Osteoblast (primary cell): ENCODE results near the gene IBA57. TPM values are rescaled to one million over a fixed set of nuclear protein-coding genes. Genes with fewer than 3 reads are reported as not detected.

ENCODE experiments used
- DNase-seq: peaks from one replicate; pipeline ENCODE4 v3.0.0; 2011; ENCODE audit warnings: low spot score, mixed read lengths; ENCODE audit not compliant: insufficient read length; ENCODE audit errors: missing footprints
- H2AFZ ChIP-seq: 2 replicates; pipeline ENCODE4 v1.6.0; 2011; ENCODE audit warnings: mild to moderate bottlenecking, low read length
- H3K27ac ChIP-seq: 2 replicates; pipeline ENCODE4 v1.5.1; 2011; ENCODE audit warnings: mild to moderate bottlenecking, low read depth, low read length, moderate library complexity
- H3K27me3 ChIP-seq: 2 replicates; pipeline ENCODE4 v1.6.0; 2012; ENCODE audit warnings: mild to moderate bottlenecking, control low read depth, inconsistent platforms, low read length, moderate library complexity; ENCODE audit not compliant: insufficient read depth
- H3K36me3 ChIP-seq: 2 replicates; pipeline ENCODE4 v1.5.1; 2011; ENCODE audit warnings: mild to moderate bottlenecking, low read length, control low read depth, moderate library complexity; ENCODE audit not compliant: insufficient read depth
- H3K4me1 ChIP-seq: 2 replicates; pipeline ENCODE4 v1.5.1; 2011; ENCODE audit warnings: mild to moderate bottlenecking, low read length, control low read depth, moderate library complexity; ENCODE audit not compliant: insufficient read depth
- H3K4me2 ChIP-seq: 2 replicates; pipeline ENCODE4 v1.6.0; 2011; ENCODE audit warnings: mild to moderate bottlenecking, low read length; ENCODE audit not compliant: insufficient read depth
- H3K4me3 ChIP-seq: fragments of 200-600 bp; sonication (generic); 3 replicates; pipeline ENCODE4 v1.5.1; 2012; ENCODE audit warnings: mild to moderate bottlenecking, low read length, inconsistent platforms; ENCODE audit not compliant: insufficient read depth
- H3K79me2 ChIP-seq: 2 replicates; pipeline ENCODE4 v1.6.0; 2012; ENCODE audit warnings: mild to moderate bottlenecking, low read length, control low read depth, inconsistent platforms; ENCODE audit not compliant: insufficient read depth
- H3K9me3 ChIP-seq: 2 replicates; pipeline ENCODE4 v1.5.1; 2011; ENCODE audit warnings: low read depth, low read length, control low read depth
- H4K20me1 ChIP-seq: 2 replicates; pipeline ENCODE4 v1.6.0; 2012; ENCODE audit warnings: mild to moderate bottlenecking, low read length, control low read depth; ENCODE audit not compliant: insufficient read depth
- total RNA-seq: library from RNA; depleted of rRNA; stranded (reverse); fragments of >200 nt; gene quantifications from 2 replicates; pipeline ENCODE4 v1.2.3, GENCODE V29; 2012
- TF ChIP-seq, protein P1 (sequence below): IDR thresholded peaks from 2 replicates; pipeline ENCODE4 v1.5.1; 2011; ENCODE audit warnings: mild to moderate bottlenecking, low read depth, low read length, moderate library complexity; ENCODE audit errors: extremely low read depth

The IBA57 gene
- total RNA-seq, 1 donor, result 4.7 TPM

DNA sequence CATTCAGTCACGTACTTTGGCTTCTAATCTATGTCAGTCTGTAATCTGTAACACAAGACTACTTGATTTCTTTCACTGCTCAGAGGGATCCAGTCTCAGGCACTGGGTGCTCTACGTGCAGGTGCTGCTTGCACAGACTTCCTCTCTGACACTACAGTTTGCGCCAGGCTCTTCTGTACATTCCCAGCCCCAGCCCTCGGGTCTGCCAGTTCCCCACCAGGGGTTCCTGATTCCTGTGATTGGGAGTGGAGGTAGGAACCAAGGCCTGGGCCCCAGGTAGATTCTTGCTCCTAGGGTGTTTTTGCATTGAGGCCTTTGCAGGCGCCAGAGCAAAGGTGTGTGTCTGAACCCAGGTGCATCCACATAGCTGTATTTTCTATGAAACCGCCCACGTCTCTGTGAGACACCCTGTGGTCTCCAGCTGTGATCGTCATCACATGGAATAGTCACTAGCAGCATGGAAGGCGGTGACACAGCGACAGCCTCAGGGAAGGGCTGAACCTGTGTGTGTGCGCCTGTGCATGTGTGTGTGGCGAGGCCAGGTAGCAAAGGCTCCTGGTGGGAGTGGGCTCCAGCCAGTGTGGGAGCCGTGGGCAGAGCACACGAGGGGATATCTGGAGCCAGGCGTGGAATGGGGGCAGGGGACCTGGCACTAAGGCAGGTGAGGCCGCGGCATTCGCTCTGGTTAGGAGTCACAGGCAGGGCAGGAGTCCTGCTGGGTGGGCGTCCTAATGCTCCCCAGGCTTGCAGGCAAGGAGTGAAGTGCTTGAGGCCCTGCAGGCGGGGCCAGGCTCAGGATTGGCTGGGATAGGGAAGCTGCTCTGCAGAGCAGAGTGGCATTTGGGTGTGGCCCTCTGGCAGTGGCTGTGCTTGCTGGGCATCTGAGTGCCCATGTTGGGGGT, 10.7 kb upstream of the IBA57 start:
- Histone ChIP-seq H3K4me1 (peaks cover 17% of the 10 kb centered on the region), H3K36me3 (no peaks in the 10 kb centered on the region), H4K20me1 (peaks cover 41% of the 10 kb centered on the region), H3K27me3 (peaks cover 13% of the 10 kb centered on the region), H3K27ac (no peak overlapping the region), H3K9me3 (no peaks in the 10 kb centered on the region), H3K79me2 (peaks cover 10% of the 10 kb centered on the region), H2AFZ (no peak overlapping the region), H3K4me3 (no peak overlapping the region), H3K4me2 (no peak overlapping the region)
- TF ChIP-seq, protein P1, sequence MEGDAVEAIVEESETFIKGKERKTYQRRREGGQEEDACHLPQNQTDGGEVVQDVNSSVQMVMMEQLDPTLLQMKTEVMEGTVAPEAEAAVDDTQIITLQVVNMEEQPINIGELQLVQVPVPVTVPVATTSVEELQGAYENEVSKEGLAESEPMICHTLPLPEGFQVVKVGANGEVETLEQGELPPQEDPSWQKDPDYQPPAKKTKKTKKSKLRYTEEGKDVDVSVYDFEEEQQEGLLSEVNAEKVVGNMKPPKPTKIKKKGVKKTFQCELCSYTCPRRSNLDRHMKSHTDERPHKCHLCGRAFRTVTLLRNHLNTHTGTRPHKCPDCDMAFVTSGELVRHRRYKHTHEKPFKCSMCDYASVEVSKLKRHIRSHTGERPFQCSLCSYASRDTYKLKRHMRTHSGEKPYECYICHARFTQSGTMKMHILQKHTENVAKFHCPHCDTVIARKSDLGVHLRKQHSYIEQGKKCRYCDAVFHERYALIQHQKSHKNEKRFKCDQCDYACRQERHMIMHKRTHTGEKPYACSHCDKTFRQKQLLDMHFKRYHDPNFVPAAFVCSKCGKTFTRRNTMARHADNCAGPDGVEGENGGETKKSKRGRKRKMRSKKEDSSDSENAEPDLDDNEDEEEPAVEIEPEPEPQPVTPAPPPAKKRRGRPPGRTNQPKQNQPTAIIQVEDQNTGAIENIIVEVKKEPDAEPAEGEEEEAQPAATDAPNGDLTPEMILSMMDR, result no peak
- DNase-seq, result peak; percentile 74

DNA sequence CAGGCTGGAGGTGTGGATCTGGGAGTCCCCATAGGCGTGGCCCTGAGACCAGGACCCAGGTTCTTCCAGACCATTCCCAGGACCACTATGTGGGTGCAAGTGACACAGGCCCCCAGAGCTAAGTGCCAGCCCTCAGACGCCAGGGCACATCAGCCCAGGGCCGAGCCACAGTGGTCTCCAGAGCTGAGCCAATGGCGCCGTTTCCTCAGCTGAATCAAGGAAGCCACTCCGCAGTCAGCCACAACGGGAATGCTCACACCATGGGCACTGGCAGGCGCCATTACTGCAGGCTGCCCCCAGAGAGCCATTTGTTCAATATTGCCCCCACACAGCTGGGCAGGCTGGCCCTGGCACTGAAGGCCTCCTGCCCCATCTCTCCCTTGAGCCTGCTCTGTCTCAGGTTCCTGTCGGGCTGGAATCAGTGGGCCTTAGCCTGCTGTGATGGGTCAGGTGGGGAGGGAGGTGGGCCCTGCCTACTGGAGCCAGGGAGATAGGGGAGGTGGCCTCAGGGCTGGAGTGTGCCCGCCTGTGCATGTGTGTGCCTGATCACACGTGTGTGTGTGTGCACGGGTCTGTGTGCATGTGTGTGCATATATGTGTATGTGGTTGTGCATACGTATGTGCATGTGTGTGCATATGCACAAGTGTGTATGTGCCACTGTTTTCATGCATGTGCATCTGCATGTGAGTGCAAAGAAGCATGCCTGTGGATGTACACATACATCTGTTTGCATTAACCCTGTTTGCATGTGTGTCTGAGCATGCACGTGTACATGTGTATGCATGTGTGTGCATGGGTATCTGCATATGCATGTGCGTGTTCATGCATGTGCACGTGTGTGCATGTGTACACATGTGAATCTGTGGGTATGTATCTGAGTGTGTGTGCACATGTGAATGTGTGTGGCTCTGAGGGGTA, 9.7 kb upstream of the IBA57 start:
- Histone ChIP-seq H3K9me3 (no peaks in the 10 kb centered on the region), H3K79me2 (peaks cover 7% of the 10 kb centered on the region), H3K4me3 (no peak overlapping the region), H3K4me1 (peaks cover 7% of the 10 kb centered on the region), H3K36me3 (no peaks in the 10 kb centered on the region), H3K27ac (no peak overlapping the region), H4K20me1 (peaks cover 36% of the 10 kb centered on the region), H3K4me2 (no peak overlapping the region), H2AFZ (no peak overlapping the region), H3K27me3 (peaks cover 13% of the 10 kb centered on the region)
- TF ChIP-seq, protein P1, result no peak
- peak; percentile 42 for DNase-seq

DNA sequence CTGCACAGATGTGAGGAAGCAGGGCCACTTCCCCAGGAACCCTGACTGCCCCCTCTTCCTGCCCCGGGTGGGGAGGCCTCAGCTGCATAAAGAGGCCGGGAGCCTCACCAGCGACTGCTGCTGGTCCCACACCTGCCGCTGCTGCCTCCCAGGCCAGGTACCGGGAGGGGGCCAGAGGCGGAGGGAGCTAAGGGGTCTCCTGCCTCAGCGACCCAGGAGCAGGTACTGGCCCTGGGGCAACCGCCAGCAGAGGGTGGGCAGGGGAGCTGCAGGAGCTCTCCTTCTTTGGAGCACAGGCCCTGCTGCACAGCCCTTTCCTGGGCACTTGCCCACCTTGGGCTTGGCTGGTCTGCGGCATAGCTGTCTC, 9.1 kb upstream of the IBA57 start:
- Histone ChIP-seq H3K4me3 (no peak overlapping the region), H3K27me3 (peaks cover 13% of the 10 kb centered on the region), H3K4me1 (peaks cover under 1% of the 10 kb centered on the region), H3K36me3 (no peaks in the 10 kb centered on the region), H3K4me2 (no peak overlapping the region), H3K9me3 (no peaks in the 10 kb centered on the region), H2AFZ (no peak overlapping the region), H3K79me2 (peaks cover 3% of the 10 kb centered on the region), H4K20me1 (peaks cover 30% of the 10 kb centered on the region), H3K27ac (no peak overlapping the region)
- TF ChIP-seq, protein P1, result no peak
- DNase-seq, result peak; percentile 65
